GM18951 (cell line): ENCODE measurements around the gene TFF2.

Experiments used
- POLR2A ChIP-seq: IDR thresholded peaks from 4 replicates; pipeline ENCODE4 v1.6.1; 2011; ENCODE audit warnings: mild to moderate bottlenecking; ENCODE audit not compliant: insufficient read length, insufficient read depth; ENCODE audit errors: extremely low read depth
- in situ Hi-C: fragments of 300-500 bp; cut with MboI; formaldehyde crosslinking; loops from one replicate; pipeline ENCODE4 v1.12.0; 2022; ENCODE audit warnings: low sequenced_read_pairs, mixed read lengths, inconsistent platforms; ENCODE audit not compliant: unreplicated experiment

TFF2 gene

GRCh38 chr21:42352441-42353095 is 1.8 kb upstream of the TFF2 start:
- in situ Hi-C loops: no loop called here
- TF ChIP-seq POLR2A: no peak

DNA sequence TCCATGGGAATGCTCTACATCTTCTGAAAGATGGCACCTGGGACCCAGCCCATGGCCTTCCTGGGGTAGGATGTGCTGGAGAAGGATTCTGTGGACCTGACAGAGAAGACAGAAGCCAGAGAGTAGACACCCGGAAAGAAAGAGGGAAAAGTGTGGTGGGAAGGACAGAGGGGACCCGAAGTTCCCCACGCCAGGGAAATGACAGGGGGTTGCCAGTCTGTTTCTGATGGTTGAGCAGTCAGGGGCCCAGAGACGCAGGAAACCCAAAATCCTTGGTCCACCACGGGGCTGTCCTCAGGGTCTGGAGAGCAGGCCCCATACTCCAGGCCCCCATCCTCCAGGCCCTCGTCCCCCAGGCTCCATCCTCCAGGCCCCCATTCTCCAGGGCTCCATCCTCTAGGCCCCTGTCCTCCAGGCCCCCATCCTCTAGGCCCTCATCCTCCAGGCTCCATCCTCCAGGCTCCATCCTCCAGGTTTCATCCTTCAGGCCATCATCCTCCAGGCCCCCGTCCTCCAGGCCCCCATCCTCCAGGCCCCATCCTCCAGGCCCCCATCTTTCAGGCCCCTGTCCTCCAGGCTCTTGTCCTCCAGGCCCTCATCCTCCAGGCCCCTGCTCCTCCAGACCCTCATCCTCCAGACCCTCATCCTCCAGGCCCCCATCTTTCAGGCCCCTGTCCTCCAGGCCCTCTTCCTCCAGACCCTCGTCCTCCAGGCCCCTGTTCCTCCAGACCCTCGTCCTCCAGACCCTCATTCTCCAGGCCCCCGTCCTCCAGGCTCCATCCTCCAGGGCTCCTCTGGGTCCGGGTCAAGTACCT is 1.0 kb upstream of the TFF2 start:
- in situ Hi-C loops: no loop called here
- no peak for TF ChIP-seq POLR2A

GRCh38 chr21:42350318-42350910 is 380 bp downstream of the TFF2 start:
- no peak for TF ChIP-seq POLR2A
- in situ Hi-C loops: no loop called here

- in situ Hi-C loops: no loop called here
- TF ChIP-seq POLR2A: no peak
Measured at GRCh38 chr21:42349420-42350317, 1.1 kb downstream of the TFF2 start.

GRCh38 chr21:42348762-42349161 is 2.0 kb downstream of the TFF2 start:
- no peak for TF ChIP-seq POLR2A
- in situ Hi-C loops: no loop called here

- in situ Hi-C loops: no loop called here
- no peak for TF ChIP-seq POLR2A
Measured at GRCh38 chr21:42347601-42348327, 3.0 kb downstream of the TFF2 start.

DNA sequence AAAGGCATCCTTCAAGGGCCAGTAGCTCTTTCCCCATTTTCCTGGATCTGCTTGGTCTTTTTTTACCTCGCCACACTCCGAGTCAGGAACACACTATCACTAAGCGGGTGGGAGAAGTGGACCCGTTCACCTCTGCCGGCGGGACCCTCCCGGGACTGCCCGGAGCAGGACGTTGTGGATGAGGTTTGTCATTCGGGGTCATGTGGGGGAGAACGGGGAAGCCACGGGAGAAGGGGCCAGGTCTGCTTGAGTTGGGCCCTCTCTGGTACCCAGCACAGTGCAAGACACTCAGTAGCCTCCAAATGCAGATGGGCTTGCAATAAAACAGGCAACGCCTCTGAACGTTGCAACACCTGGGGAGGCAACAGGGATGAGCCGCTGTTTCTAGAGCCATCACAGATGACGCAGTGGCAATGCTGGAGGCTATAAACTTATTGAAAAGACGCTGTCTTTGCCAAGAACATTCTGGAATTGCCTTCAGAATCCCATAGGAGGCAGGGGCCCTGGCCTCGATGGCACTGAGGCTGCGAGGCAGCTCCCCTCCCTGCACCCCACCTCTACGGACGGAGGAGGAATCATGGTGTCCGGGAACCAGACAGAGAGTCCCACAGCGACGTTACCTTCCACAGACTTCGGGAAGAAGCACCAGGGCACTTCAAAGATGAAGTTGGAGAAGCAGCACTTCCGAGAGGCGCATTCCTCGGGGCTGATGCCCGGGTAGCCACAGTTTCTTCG is 3.8 kb downstream of the TFF2 start:
- TF ChIP-seq POLR2A: no peak
- in situ Hi-C loops: no loop called here

- no peak for TF ChIP-seq POLR2A
Measured at GRCh38 chr21:42346441-42346840, 4.4 kb downstream of the TFF2 start.

GRCh38 chr21:42344631-42345030 is 6.2 kb downstream of the TFF2 start:
- no peak for TF ChIP-seq POLR2A
- in situ Hi-C loops: no loop called here

More at GRCh38 chr21:42346441-42346840, 4.4 kb downstream of the TFF2 start:
- in situ Hi-C loops: no loop called here

GRCh38 chr21:42343963-42344510 is 6.8 kb downstream of the TFF2 start:
- in situ Hi-C loops: no loop called here
- no peak for TF ChIP-seq POLR2A

- in situ Hi-C loops: no loop called here
- TF ChIP-seq POLR2A: no peak
Measured at GRCh38 chr21:42343556-42343955, 7.2 kb downstream of the TFF2 start.

DNA sequence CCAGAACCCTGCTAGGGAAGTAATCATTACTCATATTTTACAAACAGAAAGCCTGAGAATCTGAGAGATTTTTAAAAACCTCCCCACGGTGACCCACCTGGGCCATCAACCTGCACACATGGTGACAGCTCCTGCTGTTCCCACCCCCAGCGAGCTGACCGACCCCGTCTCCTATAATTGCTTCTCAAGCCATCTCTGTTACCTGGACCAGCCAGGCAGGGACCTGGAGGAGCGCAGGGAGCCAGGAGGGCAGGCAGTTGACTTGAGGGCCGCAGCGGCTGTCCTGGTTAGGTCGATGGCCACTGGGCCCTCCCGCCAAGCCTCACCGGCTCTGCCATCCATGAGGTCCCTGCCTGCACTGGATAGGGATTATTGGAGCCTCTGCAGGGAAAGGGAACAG is 7.7 kb downstream of the TFF2 start:
- in situ Hi-C loops: no loop called here
- no peak for TF ChIP-seq POLR2A
